GOT3 (cell line): ENCODE results near the gene OR5D13.

Source experiments
- DNase-seq: peaks from one replicate; lab custom pipeline; 2025; ENCODE audit warnings: mixed read lengths; lab: John Stamatoyannopoulos, UW

The OR5D13 gene

GRCh38 chr11:55773138-55773537, at the start of gene OR5D13:
TSS of gene OR5D13 (plus strand) at chr11:55773438. CDS start at chr11:55773438, 0 bp downstream.
- DNase-seq = no peak

- no peak for DNase-seq
These were observed 46.4 kb upstream of the OR5D13 start for GRCh38 chr11:55726715-55727324.

- DNase-seq = no peak
These were observed 40.3 kb upstream of the OR5D13 start for GRCh38 chr11:55732936-55733335.

- DNase-seq = no peak
These were observed 18.4 kb downstream of the OR5D13 start for GRCh38 chr11:55791606-55792005.

- DNase-seq = no peak
These were observed 20.1 kb downstream of the OR5D13 start for GRCh38 chr11:55793321-55793720.

- DNase-seq = no peak
These were observed 22.0 kb downstream of the OR5D13 start, which contains the start of gene OR5D14 for GRCh38 chr11:55795256-55795655. TSS of gene OR5D14 (plus strand) at chr11:55795556. CDS start at chr11:55795556, 0 bp downstream.

- no peak for DNase-seq
These were observed 33.0 kb downstream of the OR5D13 start for GRCh38 chr11:55806248-55806647.

- no peak for DNase-seq
These were observed 37.8 kb downstream of the OR5D13 start, which contains the start of gene OR5L1 for GRCh38 chr11:55811067-55811466. TSS of gene OR5L1 (plus strand) at chr11:55811367. CDS start at chr11:55811467, 100 bp downstream.

- no peak for DNase-seq
These were observed 46.1 kb downstream of the OR5D13 start, which contains the start of gene OR5D18 for GRCh38 chr11:55819330-55819729. TSS of gene OR5D18 (plus strand) at chr11:55819630. CDS start at chr11:55819630, 0 bp downstream.
